GM18909 (cell line): Measurements from ENCODE around the gene COMMD10.
A peak's percentile ranks its signal among the peaks of the same experiment; 100 is the strongest.

Experiments
- ATAC-seq: cut with Tn5 transposase; IDR thresholded peaks from one replicate; pipeline ENCODE4 v1.9.1; 2021; ENCODE audit warnings: mild to moderate bottlenecking; ENCODE audit not compliant: unreplicated experiment, poor library complexity

COMMD10 gene

DNA sequence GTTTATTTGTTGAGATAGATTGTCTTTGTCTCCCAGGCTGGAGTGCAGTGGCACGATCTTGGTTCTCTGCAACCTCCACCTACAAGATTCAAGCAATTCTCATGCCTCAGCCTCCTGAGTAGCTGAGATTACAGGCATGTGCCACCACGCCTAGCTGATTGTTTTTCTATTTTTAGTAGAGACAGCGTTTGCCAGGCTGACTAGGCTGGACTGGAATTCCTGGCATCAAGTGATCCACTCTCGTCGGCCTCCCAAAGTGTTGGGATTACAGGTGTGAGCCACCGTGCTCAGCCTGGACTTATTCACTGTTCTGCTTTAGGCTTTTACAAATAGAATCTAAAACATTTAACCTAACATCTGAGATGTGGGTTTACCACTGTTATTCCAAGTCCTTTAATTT, 91.3 kb downstream of the COMMD10 start:
- ATAC-seq, result no peak

DNA sequence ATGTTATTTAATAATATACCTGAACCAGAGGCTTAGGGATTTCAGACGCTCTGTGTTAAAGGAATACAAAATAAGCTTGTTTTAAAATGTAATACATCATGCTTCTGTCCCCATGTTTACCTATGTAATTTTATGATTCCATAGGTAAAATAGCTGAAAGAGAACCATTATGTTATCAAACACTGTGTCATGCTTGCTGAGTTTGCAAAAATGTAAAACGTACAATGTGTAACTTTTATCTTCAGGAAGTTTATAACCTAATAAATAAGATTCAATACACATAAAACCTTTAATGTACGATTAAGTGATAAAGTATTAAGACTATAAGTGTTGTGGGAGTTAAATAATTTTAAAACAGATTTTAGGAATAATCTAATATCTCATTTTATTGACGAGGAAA, 94.1 kb downstream of the COMMD10 start:
- ATAC-seq, result no peak

DNA sequence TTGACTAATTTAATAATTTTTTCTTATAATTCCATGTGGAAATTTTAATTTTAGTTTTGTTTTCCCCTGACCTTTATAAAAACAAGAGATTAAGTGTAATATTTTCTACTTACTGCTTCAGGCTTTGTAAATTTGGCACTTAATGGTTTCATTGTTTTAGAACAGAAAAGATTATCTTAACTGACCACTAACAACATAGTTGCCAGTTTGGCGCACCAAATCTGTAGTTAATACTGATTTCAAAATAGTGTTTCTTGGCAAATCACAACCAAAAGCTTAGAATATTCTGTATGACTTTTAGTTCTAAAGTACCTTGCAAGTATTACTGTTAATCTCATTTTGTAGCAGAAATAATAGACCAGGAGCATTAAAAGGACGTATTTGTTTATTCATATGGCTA, 124.3 kb downstream of the COMMD10 start:
- ATAC-seq, result no peak

DNA sequence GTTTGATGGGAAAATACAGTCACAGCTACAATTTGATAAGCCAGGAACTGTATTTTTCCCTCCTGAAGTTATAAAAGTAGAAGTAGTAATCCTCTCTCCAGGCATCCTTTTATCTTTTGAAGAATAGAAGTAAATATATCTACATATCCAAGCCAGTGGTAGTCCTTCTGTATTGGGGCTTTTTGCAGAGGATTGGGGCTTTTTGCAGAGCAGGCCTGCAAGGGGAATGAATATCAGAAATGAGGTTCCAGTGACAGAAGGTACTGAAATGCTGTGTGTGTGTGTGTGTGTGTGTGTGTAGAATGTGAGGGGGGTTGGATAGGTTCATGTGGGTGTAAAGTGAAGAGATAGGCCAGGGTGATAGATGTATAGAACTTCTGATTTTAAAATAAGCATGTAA, 127.4 kb downstream of the COMMD10 start:
- no peak for ATAC-seq

DNA sequence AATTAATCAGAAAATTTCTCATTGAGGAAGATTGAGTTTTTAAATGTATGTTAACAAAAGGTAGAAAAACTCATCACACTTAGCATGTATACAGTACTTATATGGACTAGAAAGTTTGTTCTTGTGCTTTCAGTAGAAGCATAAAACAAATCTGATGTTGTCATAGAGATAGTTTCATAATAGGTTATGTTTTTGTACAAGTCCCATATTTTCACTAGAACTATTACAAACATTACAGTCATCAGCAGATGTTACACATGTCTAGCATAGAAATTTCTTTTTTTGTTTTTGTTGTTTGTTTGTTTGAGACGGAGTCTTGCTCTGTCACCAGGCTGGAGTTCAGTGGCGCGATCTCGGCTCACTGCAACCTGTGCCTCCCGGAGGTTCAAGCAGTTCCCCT, 131.4 kb downstream of the COMMD10 start:
- ATAC-seq, result no peak

DNA sequence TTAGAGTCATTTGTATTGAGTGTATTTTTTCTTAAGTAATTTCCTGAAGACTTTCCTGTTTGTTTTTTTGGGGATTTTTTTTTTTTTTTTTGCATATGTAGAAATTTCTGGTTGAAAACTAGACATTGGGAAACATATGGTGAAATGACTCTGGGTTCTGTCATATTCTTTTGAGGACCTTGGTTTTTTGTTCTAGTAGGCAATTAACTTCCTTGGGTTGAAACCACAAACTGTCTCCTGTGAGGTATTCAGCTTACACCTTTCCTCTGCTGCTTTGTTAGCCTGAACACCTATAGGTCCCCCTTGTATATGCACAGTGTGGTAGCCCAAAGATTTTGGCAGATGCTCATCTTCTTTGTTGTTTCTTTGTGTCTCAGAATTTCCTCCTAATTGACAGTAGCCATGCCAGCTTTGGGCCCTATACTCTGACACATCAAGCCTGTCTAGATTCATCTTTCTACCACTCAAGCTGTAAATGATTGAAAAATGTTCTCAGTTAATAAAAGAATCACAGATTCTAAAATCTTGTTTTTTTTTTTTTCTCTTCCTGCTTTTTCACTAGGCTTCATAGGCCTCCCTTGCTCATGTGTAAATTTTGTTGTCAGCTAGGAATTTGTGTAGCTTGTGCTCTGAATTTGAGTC, 140.6 kb downstream of the COMMD10 start:
- ATAC-seq, result no peak

DNA sequence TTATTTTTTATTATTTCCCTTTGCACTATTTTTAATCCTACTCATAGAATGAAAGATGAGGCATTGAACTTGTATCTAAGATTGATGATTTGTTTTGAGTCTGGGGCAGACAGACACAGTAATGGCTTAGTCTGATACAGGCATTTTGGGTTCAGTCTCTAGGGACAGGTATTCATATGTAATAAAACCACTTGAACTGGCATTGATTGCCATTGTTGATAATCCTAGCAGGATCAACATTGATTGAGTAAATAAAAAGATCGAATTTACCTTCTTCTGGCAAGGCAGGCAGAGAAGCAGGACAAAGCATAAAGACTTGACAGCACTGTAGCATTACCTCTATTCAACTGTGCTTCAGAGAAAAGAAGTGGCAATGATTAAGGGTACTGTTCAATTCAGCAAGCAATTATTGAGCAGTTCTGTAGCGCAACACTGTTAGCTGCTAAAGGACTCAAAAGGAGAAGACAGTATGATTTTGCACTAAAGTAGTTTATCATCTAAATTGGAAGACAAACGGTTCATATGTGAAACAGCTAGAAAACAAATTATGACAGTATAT, 144.4 kb downstream of the COMMD10 start:
- ATAC-seq, result no peak

DNA sequence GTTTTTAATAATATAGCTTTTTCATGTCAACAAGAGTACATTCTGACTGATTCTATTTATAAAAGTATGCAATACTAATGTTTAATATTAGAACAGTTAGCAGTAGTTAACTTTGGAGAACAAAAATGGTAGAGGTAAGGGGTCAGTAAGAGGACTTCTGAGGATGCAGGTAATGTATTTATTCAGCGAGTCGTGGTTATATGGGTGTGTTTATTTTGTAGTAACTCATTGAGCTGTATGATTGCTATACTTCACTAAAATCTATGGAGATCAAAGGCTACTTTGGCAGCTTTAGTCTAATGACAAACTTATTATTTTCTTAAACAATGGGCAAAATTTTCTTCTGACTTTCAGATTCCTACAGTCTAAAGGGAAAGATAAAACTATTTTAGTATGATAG, 146.5 kb downstream of the COMMD10 start:
- no peak for ATAC-seq

DNA sequence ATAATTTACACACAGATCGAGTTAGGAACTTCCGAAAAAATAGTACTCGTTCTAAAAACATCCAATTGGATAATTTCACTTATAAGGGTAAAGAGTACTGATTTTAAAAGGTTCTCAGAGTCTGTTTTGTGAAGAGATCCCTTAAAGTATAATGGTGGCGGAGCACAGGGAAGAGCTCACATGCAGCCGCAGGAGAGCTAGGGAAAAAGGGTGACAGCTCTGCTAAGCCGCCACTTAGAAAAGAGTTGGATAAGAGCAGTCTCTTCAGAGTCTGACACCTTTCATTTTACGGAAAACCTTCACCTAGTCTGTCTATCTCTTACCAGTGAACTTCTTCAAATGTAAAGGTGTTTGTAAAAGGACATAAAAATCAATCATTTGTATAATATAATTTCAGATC, 149.9 kb downstream of the COMMD10 start:
- ATAC-seq, result no peak

DNA sequence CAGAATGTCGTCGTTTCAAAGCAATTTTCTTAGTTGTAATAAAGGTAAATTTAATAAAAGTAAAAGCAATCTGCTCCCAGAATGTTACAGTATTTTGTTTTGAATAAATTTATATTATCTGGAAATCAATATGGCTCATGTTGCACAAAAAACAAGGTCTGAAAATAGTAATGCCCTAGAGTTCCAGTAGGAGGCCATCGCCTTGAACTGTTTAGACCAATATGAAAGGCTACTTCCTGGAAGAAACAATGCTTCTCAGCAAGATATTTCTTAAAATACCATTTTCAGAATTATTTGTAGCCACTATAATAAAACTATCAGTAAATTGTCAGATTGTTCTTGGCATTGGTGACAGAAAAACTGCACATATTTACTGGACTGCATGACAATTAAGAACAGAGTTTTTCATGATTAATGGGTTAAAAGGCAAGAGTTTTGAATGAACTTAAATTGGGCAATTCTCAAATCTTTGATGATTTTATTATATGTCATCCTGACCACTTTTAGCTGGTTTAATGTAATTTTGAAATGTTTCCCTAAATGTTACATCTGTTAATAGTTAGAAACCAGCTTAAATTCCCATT, 153.2 kb downstream of the COMMD10 start:
- ATAC-seq, result no peak

DNA sequence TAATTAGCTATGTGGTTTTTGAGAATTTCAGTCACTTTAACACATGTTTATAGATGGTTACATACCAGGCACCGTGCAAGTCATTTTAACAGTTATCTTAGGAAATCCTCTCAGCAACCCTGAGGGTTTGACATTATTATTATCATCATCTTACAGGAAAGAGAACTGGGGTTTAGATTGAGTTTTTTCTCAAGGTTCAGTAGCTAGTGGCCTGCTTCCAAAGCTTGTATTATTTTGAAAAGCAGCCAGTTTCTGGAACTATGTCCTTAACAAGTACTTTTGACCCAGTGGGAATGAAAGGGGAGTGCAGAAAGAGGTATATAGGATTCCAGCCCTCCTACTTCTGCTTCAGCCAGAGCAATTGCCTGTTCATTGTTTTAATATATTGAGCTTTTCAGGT, 157.5 kb downstream of the COMMD10 start:
- ATAC-seq, result no peak

DNA sequence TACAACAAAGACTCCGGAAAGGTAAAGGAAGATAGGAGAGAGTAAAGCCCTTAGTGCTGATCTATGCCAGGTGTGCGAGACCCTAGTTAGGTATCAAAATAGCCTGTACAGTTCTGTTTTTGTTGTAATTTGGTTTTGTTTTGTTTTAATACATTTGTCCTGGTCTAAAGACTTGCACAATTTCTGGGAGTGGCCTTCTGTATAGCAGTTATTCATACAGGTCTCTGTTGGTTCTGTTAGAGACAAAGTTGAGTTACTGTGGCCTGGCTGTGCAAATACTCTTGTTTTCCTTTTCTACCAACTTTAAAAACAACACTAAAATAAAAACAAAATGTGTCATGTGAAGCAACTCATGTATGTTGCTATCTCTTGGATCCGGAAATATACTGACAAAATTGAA, 163.6 kb downstream of the COMMD10 start:
- no peak for ATAC-seq

DNA sequence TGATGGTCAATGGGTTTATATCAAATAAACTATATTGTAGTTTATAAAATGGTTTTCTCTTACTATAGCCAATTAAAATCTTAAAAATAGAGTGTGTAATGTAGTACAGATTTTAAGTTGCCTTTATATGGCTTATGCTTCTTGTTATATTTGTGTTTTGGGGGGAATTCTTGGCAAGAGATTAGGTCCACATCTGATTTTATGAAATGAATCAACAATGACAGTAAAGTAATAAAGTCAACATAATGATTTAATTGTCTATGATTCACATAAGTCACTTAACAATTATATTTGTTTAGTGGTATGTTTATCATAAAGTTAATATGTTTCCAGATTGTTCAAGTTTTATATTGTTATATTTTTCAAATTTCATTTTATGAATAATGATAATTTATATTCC, 164.8 kb downstream of the COMMD10 start:
- ATAC-seq, result no peak

DNA sequence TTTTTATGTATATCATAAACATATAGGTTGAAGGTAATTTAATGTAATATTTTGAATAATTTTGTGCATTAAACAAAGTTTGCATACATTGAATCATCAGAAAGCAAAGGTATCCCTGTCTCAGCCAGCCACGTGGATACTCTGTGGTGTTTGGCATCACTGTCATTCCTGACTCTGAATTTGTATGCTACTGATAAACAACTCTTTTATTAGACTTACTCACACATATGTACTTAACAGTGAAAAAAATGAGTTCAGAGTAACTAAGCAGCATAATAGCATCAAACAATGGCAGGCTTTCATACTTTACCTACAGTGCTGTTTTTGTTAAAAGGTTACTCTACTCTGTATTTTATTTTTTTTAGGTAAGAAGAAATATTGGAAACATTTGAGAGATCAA, 171.9 kb downstream of the COMMD10 start:
- ATAC-seq, result no peak

DNA sequence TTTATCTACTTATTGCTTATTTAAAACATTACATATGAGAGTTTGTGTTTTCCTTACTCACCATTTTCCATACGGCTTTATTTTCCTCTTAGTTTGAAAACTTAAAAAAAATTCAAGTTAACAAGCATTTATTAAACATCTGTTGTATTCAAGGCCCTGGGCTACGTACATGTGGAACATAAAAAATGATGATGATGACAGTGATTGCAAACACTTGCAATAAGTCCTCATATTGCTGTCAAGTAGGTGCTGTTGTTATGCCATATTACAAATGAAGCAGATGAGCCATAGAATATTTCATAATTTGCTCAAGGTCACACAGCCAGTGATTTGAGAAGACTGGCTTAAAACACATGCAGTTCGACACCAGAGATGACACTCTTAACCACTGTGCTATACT, 180.6 kb downstream of the COMMD10 start:
- no peak for ATAC-seq

DNA sequence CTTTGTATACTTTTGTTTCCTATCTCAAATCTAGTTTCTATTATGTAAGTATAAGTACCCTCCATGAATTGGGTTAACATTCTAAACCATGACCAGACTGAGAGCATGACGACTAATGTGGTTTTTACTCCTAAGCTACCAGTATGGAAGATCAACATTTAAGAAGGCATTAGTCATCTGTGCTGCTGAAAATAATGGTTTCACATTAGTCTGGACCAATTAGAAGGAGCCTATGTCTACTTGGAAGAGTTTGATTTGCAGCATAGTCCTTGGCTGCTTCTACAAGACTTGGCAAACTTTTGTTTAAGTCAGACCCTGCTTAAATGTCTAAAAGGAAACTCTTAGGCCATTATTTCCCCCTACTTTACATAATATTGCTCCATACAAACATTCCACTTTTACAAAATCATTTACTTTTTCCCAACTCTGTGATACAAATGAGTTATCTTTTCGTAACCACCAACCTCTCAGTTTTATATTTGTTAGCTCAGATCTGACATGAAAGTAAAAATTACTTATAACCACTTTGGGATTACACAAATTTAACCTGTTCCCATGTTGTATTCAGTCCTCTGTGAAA, 186.7 kb downstream of the COMMD10 start:
- no peak for ATAC-seq

DNA sequence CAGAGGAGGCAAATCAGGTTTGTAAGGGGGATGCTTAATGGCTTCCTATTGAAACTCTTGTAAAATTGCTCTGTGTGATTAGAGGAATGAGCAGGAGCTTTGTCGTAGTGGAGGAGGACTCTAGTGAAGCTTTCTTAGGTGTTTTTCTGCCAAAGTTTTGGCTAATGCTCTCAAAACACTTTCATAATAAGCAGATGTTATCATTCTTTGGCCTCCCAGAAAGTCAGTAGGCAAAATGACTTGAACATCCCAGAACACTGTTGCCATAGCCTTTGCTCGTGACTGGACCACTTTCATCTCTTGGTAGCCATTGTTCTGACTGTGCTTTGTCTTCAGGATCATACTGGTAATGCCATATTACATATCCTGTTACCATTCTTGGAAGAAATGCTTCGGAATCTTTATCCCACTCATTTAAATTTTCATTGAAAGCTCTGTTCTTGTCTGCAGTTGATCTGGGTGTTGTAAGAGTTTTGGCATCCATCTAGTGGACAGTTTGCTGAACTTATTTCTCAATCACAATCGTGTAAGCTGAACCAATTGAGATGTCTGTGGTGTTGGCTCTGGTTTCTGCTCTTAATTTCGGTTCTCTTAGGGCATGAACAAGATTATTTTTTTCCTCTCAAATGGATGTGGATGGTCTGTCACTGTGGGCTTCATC, 187.6 kb downstream of the COMMD10 start:
- peak; percentile 36 for ATAC-seq

DNA sequence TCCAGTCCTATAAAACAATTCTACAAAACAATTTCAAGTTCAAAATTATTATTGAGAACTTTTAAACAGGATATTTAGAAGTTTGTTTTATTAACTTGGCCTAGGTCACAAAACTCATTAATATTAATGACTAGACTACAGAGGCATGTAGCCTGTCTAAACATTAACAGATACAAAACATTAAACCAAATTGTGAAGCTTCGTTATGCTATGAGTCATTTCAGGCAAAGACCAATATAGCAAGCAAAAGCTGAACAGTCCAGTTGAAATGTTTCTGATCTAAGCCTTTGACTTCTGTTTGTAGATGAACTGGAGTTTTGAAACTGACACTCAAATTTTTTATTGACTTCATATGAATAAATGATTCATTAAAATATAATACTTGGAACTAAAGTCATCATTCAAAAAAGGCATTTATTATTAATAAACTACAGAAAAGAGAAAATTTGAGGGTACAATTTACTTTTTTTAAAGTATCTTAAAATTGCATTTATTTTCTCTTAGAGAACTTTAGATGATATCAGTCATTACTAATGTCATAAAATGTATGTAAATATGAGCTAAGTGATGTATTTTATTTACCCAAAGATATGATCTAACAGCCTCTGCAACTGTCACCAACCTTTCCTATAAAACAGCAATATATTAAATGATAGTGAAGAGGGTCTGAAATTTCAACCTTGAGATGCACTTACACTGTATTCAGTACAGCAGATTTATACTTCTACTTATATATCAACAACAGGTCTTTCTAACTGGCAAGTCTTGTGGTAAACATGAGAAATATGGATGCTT, 188.8 kb downstream of the COMMD10 start:
- peak; percentile 98 for ATAC-seq

DNA sequence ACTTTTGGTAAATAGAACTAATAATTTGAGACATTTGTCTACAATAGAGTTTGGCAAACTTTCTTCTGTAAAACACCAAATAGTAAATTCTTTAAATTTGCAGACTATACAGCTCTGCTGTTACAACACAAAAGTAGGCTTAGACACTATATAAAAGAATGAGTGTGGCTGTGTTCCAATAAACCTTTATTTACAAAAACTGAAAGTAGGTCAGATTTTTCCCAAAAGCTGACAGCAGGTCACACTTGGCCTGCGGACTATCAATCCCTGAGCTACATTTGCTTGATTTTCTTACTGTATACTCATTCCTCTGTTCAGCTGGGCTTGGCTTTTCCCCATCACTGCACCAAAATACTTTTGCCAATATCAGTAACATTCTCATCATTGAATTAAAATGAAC, 189.4 kb downstream of the COMMD10 start:
- no peak for ATAC-seq

DNA sequence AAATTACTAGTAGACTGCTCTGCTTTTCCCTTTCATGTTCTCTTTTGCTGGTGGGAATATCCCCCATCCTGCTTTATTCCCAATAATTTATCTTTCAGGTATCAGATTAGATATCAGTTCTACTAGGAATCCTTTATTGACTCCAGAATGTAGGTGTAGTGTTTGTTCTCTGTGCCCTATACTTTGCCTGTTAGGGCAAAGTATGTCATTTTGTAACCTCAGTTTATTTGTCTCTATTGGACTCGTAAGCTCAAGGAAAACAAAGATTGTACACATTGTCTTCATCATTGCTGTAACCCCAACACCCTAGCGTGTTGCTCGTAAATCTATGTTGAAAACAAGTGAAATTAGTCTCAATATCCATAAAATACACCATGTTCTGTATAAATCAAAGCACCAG, 190.5 kb downstream of the COMMD10 start:
- no peak for ATAC-seq

DNA sequence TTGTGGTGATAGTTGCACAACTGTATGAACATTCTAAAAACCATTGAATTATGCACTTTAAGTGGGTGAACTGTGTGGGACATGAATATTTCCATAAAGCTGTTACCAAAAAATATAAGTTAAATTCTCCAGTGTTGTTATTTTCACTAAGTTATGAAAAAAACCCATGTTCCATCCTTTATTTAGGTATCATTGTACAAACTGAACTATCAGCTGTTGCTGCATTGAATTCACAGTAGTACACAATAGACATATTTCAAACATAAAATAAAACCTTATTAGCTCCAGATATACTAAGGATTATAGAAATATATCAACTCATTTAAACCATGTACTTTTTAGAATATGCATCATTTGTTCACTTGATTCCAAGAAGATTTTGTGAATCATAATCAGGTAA, 192.1 kb downstream of the COMMD10 start:
- ATAC-seq, result no peak
